Erythroblast (primary cell): ENCODE measurements around the gene CST6.

Source experiments
- DNase-seq, 2 experiments: peaks; one replicate each; lab custom pipeline; 2025; lab: John Stamatoyannopoulos, UW
- GATA1 ChIP-seq: IDR thresholded peaks from 2 replicates; pipeline ENCODE4 v1.6.1; 2011; ENCODE audit warnings: low read depth, mild to moderate bottlenecking, control low read depth, low read length, moderate library complexity
- POLR2A ChIP-seq: IDR thresholded peaks from 2 replicates; pipeline ENCODE4 v1.6.1; 2011; ENCODE audit warnings: mild to moderate bottlenecking, low read length

CST6 gene

DNA sequence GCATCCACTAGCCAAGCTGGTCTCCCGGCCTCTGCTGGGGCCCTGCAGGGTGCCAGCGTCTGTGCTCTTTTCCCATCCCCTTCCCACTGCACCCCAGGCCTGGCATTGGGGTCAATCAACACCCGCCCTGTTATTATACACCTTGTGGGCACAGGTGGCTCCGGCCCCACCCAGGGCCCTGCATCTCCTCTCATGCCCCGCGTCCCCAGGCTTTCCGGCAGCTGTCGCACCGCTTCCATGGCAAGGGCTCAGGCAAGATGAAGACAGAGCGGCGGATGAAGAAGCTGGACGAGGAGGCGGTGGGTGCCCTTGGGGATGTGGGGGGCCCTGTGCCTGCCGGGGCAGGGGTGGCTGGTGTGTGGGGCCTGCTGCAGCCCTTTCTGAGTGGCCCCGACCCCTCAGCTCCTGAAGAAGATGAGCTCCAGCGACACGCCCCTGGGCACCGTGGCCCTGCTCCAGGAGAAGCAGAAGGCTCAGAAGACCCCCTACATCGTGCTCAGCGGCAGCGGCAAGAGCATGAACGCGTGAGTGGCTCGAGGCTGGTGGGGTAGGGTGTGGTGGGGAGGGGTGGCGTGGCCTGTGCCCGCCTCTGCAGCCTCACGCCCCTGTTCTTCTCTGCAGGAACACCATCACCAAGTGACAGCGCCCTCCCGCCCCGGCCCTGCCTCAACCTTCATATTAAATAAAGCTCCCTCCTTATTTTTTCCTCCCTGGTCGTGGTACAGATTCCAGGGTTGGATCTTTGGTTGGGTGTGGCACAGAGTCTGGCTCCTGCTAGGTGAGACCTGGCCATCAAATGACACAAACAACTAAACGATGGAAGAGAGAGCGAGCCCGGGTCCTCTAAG lies 33.2 kb upstream of the CST6 start:
- no peak for DNase-seq
- TF ChIP-seq GATA1: no peak
- TF ChIP-seq POLR2A: no peak

DNA sequence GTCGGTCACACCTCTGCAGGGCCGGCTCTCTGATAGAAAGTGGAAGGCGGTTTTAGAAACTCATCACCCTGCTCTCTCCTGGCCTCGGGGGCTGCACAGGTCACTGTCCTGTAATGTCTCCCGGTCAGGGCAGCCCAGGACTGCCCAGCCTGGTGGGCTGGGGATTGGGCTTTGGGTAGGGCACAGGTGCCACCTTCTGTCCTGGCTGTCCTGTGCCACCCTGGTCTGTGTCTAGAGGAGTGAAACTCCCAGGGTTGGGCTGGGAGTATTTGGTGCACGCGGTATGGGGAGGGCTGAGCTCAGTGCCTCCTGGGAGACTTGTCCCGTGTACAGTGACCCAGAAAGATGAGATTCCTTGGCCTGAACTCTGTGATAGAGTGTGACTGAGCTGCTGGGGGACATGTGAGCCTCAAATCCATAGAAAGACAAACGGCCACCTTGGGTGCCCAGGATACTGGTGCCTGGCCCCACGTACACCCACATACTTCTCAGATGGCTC lies 32.5 kb upstream of the CST6 start:
- no peak for DNase-seq
- TF ChIP-seq GATA1 (no peak), POLR2A (no peak)

DNA sequence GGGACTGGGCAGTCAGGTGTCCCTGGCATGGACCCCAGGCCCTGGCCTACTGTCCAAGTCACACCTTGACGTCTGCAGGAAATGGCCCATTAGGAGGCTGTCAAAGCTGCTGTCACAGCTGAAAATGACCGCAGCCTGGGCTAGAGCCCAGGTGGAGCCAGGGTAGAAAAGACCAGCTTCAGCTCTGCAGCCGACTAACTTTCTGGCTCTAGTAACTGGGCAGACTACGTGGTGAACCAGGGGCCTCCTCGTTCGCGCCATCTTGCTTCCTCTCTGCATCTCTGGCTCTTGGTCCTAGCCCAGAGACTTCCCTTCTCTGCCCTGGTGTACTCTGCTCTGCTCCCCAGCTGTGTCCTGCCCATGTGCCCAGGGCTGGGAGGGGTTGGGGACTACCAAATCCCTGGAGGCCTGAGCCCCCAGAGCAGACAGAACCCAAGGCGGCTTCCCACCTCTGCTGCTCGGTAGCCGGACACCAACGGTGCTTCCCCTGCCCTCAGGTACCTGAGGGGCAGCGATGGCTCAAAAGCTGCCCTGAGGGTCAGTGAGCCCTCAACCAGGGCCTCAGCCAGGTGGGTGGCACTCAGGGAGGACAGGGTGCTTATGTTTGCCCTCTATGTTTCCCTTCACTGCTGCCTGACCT lies 30.6 kb upstream of the CST6 start:
- no peak for DNase-seq
- TF ChIP-seq GATA1 (no peak), POLR2A (no peak)

DNA sequence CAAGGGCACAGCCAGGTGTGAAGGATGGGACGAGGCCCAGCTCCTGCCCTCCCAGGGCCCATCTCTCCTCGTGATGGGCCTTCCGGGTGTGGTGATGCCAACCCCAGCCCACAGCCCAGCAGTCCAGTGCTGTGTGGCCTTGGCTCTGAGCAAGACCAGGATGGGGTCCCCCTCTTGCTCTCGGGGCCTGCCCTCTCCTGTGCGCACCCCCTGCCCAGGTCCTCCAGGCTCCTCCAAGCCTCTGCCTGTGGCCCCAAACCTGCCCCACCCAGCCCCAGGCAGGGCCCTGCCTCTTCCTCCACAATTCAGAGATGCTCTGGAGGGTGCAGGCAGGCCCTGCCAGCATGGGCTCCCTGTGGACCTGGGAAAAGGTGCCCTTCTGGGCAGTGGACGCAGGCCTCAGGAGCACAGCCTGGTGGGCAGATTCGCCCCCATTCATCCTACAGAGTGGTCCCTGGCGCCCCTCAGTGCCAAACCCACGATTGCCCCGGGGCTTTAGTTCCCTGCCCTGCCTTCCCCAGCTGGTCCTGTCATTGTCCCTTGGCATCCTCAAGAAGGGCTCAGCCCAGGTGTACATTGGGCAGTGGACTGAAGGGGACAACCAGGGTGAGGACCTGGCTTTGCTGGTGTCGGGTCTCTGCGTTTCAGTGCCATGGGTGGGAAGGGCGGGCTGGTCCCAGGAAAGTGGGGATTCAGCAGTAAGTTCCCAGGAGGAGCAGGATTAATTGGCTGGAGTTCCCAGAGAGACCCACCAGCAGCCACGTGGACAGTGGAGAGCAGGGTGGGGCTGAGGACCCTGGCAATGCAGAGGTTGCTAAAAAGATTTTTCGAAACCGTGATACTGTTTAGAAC lies 29.6 kb upstream of the CST6 start:
- TF ChIP-seq POLR2A: no peak
- no peak for TF ChIP-seq GATA1
- DNase-seq: no peak

DNA sequence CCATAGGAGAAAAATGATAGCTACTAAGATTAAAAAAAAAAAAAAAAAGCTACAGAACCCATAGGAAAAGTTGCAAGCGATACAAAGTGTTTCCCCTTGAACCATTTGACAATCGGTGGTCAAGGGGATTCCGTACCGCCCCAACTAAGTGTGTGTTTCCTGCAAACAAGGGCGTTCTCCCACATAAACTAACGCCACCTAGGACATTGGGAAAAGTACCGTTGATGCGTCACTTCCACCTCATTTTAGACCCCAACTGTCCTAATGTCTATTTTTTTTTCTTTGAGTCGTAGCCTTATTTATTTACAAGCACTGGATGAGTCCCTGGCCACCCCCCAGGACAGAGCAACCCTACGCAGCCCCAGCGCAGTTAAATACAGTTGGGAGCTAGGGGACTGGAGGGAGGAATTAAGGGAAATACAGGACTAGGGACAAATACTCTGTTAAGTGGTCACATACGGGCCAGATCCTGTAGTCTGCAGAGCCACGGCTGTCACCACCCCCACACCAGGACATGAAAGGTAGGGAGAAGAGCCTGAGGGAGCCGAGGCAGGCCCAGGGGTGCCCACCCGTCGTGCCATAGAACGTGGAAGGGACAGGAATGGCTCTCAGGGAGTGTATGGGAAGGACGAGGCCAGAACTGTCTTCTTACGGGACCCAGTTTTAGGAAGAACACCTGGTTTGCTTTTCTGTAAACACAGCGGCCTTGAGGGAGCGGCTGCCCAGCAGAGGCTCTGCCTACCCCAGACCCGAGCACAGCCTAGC lies 28.8 kb upstream of the CST6 start:
- no peak for DNase-seq
- no peak for TF ChIP-seq POLR2A
- TF ChIP-seq GATA1: no peak

DNA sequence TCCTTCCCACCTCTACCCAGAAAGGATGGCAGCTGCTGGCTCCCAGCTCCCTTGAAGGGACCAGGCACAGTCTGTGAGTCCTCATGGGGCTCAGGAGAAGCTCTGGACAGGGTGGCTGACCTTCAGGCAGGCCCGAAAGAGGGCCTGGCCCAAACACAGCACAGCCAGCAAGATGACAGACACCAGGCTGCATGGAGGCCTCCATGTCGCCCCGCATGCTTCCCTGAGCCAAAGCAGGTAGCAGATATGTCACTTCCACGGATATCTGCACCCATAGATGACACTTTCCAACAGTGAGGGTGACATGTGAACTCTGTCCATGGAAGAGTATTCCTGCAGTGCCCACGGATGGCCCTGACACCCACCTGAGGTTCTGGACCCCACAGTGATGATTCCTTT lies 28.2 kb upstream of the CST6 start:
- no peak for TF ChIP-seq POLR2A
- TF ChIP-seq GATA1: no peak
- DNase-seq: no peak

DNA sequence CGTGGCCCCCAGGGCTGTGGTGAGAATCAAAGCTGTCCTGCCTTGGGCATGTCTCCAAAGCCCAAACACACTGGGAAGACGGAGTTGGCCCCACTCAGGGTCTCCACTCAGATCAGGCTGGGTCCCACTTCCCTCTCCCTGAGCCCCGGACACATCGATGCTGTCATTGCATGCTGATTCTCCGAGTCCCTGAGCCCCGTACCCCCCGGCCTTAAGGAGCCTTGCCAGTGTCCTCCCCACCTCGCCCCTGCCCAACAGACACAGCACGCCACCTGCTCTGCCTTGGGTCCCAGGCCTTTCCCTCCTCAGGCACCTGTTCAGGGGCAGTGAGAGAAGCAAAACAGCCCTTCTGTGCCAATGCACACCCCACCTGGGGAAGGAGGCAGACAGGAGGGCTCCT lies 24.5 kb upstream of the CST6 start:
- TF ChIP-seq GATA1: no peak
- no peak for TF ChIP-seq POLR2A
- no peak for DNase-seq

DNA sequence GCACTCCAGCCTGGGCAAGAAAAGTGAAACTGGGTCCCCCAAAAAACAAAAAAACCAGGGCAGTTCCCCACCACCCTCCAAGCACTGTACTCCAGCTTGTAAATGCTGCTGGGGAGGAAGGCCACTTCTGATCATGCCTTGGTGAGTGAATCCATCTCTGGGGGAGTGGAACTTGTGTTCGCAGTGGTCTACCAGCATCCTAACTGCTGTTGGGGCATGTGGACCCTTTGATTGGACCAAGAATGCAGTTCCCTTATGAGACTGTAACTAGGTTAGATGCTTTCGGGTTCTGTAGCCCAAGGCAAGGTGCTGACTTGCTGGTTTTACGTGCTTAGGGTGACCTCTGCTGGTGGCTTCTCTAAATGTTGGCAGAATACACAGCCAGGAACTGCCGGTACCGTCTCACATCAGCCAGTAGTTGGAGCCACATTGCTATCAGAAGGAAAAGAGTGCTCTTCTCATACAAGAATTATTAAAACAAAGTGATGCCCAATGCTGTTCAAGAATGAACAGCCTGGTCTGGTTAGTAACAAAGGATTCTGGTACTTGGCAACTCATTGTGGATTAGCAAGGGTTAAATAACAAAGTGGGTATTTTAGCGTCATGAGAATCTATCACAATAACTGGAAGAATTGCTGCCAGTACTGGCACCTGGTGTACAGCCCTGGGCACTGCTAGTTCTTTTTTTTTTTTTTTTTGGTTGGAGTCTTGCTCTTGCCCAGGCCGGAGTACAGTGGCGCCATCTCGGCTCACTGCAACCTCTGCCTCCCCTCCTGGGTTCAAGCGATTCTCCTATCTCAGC lies 22.8 kb upstream of the CST6 start:
- DNase-seq: peak; percentile 95 to 97
- TF ChIP-seq GATA1: no peak
- TF ChIP-seq POLR2A: no peak

DNA sequence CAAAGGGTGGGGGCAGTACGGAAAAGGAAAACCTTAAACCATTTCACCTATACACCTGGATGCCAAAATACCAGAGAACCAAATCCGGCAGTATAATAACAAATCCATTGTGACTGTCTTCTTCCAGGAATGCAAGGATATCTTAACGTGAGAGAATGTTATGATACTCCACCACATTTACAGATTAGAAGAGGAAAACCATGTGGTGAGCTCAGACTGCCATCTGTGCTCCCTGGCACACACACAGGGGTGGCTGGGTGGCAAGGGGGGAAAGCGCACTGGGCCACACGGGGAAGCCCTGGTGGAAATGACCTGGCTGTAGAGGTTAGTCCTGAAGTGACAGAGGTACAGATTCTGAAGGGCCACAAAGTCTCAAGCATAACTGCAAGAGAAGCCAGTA lies 19.8 kb upstream of the CST6 start:
- TF ChIP-seq GATA1 (no peak), POLR2A (no peak)

DNA sequence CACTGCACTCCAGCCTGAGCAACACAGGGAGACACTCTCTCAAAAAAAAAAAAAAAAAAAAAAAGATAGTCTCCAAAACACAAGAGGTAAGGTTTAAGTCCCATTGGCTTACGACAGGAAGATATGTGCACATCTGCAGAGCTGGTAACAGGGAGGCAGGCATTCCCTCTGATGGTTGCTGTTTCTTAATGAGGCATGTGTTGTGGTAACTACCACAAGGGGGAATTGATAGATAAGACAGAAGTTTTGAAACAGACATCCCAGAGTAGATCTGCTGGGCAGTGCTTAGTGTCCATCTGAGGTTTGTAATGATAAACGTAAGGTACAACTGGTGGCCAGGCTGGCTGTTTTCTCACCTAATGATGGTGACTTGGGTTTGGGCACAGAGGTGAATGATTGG lies 14.5 kb upstream of the CST6 start:
- peak; percentile 17 to 72 for DNase-seq
- TF ChIP-seq POLR2A (no peak), GATA1 (no peak)

More for the DNA sequence above, 19.8 kb upstream of the CST6 start:
- no peak for DNase-seq

DNA sequence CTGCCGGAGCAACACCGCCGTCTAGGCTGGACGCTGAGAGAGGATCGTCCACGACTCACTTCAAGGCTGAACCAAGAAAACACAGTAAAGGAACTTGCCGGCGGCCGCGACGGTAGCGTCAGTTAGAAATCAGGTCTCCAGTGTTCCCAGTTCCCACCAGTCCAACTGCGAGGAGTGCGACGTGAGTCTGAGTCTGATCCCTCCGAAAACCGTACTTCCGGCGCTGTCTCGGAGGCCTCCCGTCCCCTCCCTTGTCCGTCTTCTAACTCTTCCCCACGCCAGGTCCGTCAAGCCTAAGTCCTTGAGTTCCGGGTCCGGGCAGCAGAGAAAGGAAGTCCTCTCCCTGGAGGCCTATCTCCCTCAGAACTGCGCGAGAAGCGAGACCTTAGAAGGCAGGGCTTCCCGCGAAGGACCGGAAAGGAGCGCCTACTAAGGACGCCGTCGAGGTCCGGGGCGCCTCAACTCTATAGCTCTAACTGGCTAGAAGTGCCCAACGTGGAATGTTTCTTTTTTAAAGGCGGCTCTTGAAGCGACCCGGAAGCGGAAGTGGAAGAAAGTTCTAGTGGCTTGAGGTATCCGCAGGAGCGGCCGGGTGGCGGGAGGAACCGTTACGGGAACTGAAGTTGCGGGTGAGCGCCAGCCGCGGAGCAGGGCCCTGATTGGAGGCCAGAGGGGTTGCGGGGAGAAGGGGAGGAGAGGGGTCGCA lies 9.7 kb upstream of the CST6 start, which contains the start of the genes BANF1 and EIF1AD:
Gene BANF1 (plus strand): TSS at position 562 of the 706 bp plus-strand sequence. CDS start 748 bp downstream, outside the sequence.
Gene EIF1AD (minus strand): TSS at position 216 of the 706 bp plus-strand sequence. CDS start 1,768 bp downstream, outside the sequence.
- TF ChIP-seq GATA1 (no peak), POLR2A (peak; percentile 90)
- DNase-seq: peak; percentile 98 to 99

DNA sequence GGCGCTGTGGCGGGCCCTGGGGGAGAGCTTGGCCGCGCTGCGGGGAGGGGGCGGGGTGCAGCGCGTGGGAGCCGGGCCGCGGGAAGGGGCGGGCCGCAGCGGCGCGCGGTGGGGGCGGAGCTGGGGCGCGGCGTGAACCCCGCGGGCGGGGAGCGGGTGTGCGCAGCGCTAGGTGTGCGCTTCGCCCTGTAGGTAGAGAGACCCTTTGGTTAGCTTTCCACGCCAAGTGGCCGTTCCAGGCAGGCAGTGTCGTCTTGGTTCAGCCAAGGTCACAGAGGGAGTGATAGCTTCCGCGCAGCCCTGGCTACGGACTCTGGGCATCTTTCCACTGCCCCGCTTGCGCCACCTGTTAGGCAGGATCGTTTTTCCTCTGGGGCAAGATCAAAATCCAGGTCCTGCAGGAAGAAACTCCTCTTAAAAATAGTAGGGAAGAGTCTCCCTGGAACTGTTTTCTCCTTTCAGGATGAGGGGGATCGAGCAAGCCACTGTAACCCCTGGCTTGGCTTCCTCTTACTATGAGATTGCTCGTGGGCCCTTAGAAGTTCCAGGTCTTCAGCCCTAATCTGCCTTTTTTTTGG lies 9.1 kb upstream of the CST6 start:
- DNase-seq: no peak
- TF ChIP-seq GATA1: no peak
- no peak for TF ChIP-seq POLR2A
